ENCODE measurements around the gene ZNF624.

Gene ZNF624

GRCh38 chr17:16589097-16589969 lies 64.3 kb downstream of the ZNF624 start:
- peak; percentile 92 for DNase-seq

- no peak for DNase-seq
Measured at GRCh38 chr17:16585796-16586195, 67.9 kb downstream of the ZNF624 start.

GRCh38 chr17:16584273-16584995 lies 69.2 kb downstream of the ZNF624 start:
- peak; percentile 84 for DNase-seq

GRCh38 chr17:16583781-16584180 lies 69.9 kb downstream of the ZNF624 start:
- DNase-seq = no peak

GRCh38 chr17:16573466-16573865 lies 80.2 kb downstream of the ZNF624 start:
- DNase-seq = no peak
